GM18951 (cell line): ENCODE measurements around the gene SLC4A2.

ENCODE experiments used
- POLR2A ChIP-seq: IDR thresholded peaks from 4 replicates; pipeline ENCODE4 v1.6.1; 2011; ENCODE audit warnings: mild to moderate bottlenecking; ENCODE audit not compliant: insufficient read length, insufficient read depth; ENCODE audit errors: extremely low read depth
- in situ Hi-C: fragments of 300-500 bp; cut with MboI; formaldehyde crosslinking; loops from one replicate; pipeline ENCODE4 v1.12.0; 2022; ENCODE audit warnings: low sequenced_read_pairs, mixed read lengths, inconsistent platforms; ENCODE audit not compliant: unreplicated experiment

The SLC4A2 gene

GRCh38 chr7:151116603-151117440, 57.4 kb downstream of the SLC4A2 start:
- in situ Hi-C loops, result no loop called here
- no peak for TF ChIP-seq POLR2A

GRCh38 chr7:151117565-151117964, 58.2 kb downstream of the SLC4A2 start:
- TF ChIP-seq POLR2A, result no peak
- in situ Hi-C loops, result no loop called here

GRCh38 chr7:151118108-151119054, 59.0 kb downstream of the SLC4A2 start:
- in situ Hi-C loops, result no loop called here
- no peak for TF ChIP-seq POLR2A

GRCh38 chr7:151119055-151119415, 59.6 kb downstream of the SLC4A2 start:
- no peak for TF ChIP-seq POLR2A
- in situ Hi-C loops, result no loop called here

GRCh38 chr7:151119902-151120301, 60.5 kb downstream of the SLC4A2 start:
- in situ Hi-C loops, result no loop called here
- no peak for TF ChIP-seq POLR2A

- no peak for TF ChIP-seq POLR2A
- in situ Hi-C loops, result no loop called here
Measured at GRCh38 chr7:151120896-151121295, 61.5 kb downstream of the SLC4A2 start.

GRCh38 chr7:151121380-151122170, 62.2 kb downstream of the SLC4A2 start:
- TF ChIP-seq POLR2A, result no peak
- in situ Hi-C loops, result no loop called here

- no peak for TF ChIP-seq POLR2A
- in situ Hi-C loops, result no loop called here
Measured at GRCh38 chr7:151122276-151122675, 62.9 kb downstream of the SLC4A2 start.

- no peak for TF ChIP-seq POLR2A
- in situ Hi-C loops, result no loop called here
Measured at GRCh38 chr7:151122796-151123157, 63.4 kb downstream of the SLC4A2 start.

GRCh38 chr7:151123158-151123821, 63.9 kb downstream of the SLC4A2 start:
- in situ Hi-C loops, result no loop called here
- no peak for TF ChIP-seq POLR2A

- in situ Hi-C loops, result no loop called here
- no peak for TF ChIP-seq POLR2A
Measured at GRCh38 chr7:151123822-151124464, 64.6 kb downstream of the SLC4A2 start.

GRCh38 chr7:151124481-151124880, 65.1 kb downstream of the SLC4A2 start:
- in situ Hi-C loops, result no loop called here
- no peak for TF ChIP-seq POLR2A
